ENCODE data around the gene SMCHD1.

Gene SMCHD1

DNA sequence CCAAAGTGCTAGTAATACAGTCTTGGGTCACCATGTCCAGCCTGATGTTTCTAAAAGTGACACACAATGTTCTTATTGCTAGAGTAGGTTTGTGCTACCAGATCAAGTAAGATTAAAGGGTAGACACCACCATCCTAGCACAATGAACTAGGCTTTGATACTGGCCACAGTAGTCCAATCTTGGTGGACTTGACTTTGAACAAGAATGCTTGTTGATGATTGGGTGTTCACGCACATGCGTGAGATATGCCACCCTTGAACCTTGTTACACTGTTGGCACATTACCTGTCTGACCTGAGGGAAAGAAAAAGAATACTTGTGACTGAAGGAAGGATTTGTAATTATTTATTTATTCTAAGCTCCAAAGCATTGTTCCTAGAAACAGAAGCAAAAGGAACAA lies 119.1 kb downstream of the SMCHD1 start:
- TF ChIP-seq, protein P1, sequence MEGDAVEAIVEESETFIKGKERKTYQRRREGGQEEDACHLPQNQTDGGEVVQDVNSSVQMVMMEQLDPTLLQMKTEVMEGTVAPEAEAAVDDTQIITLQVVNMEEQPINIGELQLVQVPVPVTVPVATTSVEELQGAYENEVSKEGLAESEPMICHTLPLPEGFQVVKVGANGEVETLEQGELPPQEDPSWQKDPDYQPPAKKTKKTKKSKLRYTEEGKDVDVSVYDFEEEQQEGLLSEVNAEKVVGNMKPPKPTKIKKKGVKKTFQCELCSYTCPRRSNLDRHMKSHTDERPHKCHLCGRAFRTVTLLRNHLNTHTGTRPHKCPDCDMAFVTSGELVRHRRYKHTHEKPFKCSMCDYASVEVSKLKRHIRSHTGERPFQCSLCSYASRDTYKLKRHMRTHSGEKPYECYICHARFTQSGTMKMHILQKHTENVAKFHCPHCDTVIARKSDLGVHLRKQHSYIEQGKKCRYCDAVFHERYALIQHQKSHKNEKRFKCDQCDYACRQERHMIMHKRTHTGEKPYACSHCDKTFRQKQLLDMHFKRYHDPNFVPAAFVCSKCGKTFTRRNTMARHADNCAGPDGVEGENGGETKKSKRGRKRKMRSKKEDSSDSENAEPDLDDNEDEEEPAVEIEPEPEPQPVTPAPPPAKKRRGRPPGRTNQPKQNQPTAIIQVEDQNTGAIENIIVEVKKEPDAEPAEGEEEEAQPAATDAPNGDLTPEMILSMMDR (IDR thresholded peaks at IDR 0.05; ENCODE audit: low read depth, low read length) = no peak
- no peak for DNase-seq (ENCODE audit: extremely low read depth, low read depth)

DNA sequence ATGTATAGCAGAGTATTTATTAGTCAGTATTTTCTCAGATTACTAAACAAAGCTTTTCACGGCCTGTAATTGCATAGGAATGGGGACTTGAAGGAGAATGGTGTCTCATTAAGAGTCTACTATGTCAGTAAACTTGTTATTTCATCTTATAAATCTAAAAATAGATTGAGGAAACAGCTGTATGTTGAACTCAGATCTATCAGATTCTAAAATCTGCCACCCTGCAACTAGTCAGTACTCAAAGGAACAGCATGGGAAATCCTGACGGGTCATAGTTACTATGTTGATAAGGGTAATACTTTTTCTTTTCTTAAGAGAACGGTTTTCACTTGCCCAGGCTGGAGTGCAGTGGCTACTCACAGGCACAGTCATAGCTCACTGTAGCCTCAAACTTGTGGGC lies 121.1 kb downstream of the SMCHD1 start:
- TF ChIP-seq, protein P1 (IDR thresholded peaks at IDR 0.05; ENCODE audit: low read depth, low read length) = no peak
- DNase-seq (ENCODE audit: extremely low read depth, low read depth) = no peak

DNA sequence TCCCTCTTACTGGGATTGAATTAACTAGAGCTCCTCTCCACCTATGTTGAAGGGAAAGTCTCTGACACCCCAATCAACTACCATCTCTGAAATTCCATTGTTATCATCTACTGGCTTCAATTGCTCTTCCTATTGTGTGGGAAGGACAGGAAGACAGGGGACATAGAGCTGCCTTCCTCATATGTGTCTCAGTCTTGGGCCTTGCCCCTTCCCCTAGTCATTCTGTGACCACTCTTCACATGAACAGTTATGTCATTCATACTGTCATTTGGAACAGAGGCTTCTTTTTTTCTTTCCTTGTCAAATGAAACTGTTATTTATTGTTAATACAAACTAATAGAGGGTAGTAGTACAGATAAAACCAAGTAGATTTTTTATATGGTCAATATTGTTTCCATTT lies 121.7 kb downstream of the SMCHD1 start:
- no peak for DNase-seq (ENCODE audit: extremely low read depth, low read depth)
- TF ChIP-seq, protein P1 (IDR thresholded peaks at IDR 0.05; ENCODE audit: low read depth, low read length) = no peak

DNA sequence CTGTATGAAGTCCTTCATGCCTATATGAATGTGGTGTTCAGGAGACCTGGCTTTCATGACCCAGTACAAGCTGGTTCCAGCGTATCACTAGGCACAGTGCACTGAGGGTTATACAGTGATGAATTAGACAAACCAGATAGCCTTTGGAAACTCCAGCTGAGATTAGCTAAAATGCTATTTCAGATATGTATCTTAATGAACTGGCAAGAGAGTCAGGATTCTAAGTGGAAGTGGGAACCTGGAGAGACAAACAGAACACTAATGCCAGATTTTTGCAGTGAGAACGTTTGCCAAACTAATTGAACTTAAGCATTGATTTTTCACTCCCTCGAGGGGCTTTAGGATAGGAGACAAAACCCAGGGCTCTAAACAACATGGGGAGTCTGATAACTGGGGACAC lies 125.2 kb downstream of the SMCHD1 start:
- no peak for DNase-seq (ENCODE audit: extremely low read depth, low read depth)
- TF ChIP-seq, protein P1 (IDR thresholded peaks at IDR 0.05; ENCODE audit: low read depth, low read length) = no peak

DNA sequence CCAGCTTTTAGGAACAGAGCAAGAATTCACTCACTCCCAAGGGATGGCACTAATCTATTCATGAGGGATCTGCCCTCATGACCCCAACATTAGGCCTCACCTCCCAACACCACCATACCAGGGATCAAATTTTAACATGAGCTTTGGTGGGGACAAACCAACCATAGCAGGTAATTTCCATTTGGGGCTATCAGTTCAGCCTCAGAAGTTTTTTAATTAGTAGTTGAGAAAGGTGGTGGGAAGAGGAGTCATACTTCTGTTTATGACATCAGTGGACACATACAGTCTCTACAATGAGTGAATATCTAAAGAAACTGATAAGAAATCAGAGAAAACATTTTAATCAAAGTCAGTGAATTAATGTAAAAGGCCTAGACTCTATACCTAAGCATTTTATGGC lies 131.7 kb downstream of the SMCHD1 start:
- no peak for DNase-seq (ENCODE audit: extremely low read depth, low read depth)
- TF ChIP-seq, protein P1 (IDR thresholded peaks at IDR 0.05; ENCODE audit: low read depth, low read length) = no peak

DNA sequence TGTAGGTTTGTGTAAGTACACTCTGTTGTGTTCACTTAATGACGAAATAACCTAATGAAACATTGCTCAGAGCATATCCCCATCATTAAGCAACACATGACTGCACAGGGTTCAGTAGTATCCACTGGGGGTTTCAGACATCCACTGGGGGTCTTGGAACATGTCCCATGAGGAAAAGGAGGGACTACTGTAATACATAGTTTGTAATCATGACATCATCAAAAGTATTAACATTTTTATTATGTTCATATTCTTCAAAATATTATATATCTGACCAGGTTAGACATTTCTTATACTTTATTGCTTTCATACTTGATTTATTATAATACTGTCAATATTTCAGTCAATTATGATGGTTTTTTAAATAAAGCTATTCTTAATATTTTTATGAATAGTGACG lies 136.9 kb downstream of the SMCHD1 start:
- TF ChIP-seq, protein P1 (IDR thresholded peaks at IDR 0.05; ENCODE audit: low read depth, low read length) = no peak
- no peak for DNase-seq (ENCODE audit: extremely low read depth, low read depth)

DNA sequence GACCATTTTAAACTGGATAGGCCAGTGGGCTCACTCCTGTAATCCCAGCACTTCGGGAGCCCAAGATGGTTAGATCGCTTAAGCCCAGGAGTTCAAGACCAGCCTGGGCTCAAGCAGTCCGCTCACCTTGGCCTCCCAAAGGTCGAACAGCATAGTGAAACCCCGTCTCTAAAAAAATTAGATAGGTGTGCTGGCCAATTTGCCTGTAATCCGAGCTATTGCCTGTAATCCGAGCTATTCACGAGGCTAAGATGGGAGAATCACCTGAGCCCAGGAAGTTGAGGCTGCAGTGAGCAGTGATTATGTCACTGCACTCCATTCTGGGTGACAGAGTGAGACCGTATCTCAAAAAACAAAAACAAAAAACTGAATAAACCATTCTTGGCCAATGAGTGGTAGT lies 138.6 kb downstream of the SMCHD1 start:
- no peak for DNase-seq (ENCODE audit: extremely low read depth, low read depth)
- TF ChIP-seq, protein P1 (IDR thresholded peaks at IDR 0.05; ENCODE audit: low read depth, low read length) = no peak
